GM18867 (cell line): Measurements from ENCODE around the gene NUDT16L1.
"Not testable (repeated sequence)": the region's sequence is repeated elsewhere in the genome, so short reads cannot be mapped to it uniquely, and the experiment has no call there.

ENCODE experiments used
- ATAC-seq: cut with Tn5 transposase; IDR thresholded peaks from one replicate; pipeline ENCODE4 v1.9.1; 2021; ENCODE audit warnings: mild to moderate bottlenecking, moderate library complexity; ENCODE audit not compliant: unreplicated experiment

Gene NUDT16L1

GRCh38 chr16:4713663-4714501 is 20.5 kb downstream of the NUDT16L1 start:
- ATAC-seq, result no peak

GRCh38 chr16:4714996-4715395 is 21.6 kb downstream of the NUDT16L1 start:
- ATAC-seq, result no peak

GRCh38 chr16:4718466-4718865 is 25.1 kb downstream of the NUDT16L1 start:
- no peak for ATAC-seq

GRCh38 chr16:4723071-4723767 is 29.9 kb downstream of the NUDT16L1 start:
- no peak for ATAC-seq

- no peak for ATAC-seq
Measured at GRCh38 chr16:4724661-4725270, 31.4 kb downstream of the NUDT16L1 start.

- ATAC-seq, result no peak
Measured at GRCh38 chr16:4726616-4727015, 33.3 kb downstream of the NUDT16L1 start.

- ATAC-seq, result no peak
Measured at GRCh38 chr16:4728676-4729075, 35.3 kb downstream of the NUDT16L1 start.

- no peak for ATAC-seq
Measured at GRCh38 chr16:4729876-4730275, 36.5 kb downstream of the NUDT16L1 start.

GRCh38 chr16:4733211-4733742 is 39.9 kb downstream of the NUDT16L1 start:
- ATAC-seq, result no peak

GRCh38 chr16:4733747-4734062 is 40.3 kb downstream of the NUDT16L1 start:
- ATAC-seq, result peak; percentile 13

- peak; percentile 77 for ATAC-seq
Measured at GRCh38 chr16:4734063-4734729, 40.8 kb downstream of the NUDT16L1 start, which contains the start of the genes ANKS3 and DNAAF8. Gene ANKS3, minus strand, starts transcription at chr16:4734271. Its CDS starts 4,122 bp downstream, at chr16:4730149. Gene DNAAF8, plus strand, starts transcription at chr16:4734537. Its CDS starts 1,978 bp downstream, at chr16:4736515.

- ATAC-seq, result peak; percentile 62
Measured at GRCh38 chr16:4734730-4735535, 41.6 kb downstream of the NUDT16L1 start.

GRCh38 chr16:4736546-4736945 is 43.2 kb downstream of the NUDT16L1 start:
- no peak for ATAC-seq

GRCh38 chr16:4737545-4737944 is 44.2 kb downstream of the NUDT16L1 start:
- no peak for ATAC-seq

- not testable (repeated sequence) for ATAC-seq
Measured at GRCh38 chr16:4738370-4738769, 45.0 kb downstream of the NUDT16L1 start.

GRCh38 chr16:4743226-4743878 is 50.0 kb downstream of the NUDT16L1 start:
- ATAC-seq, result no peak

- ATAC-seq, result no peak
Measured at GRCh38 chr16:4744555-4745273, 51.4 kb downstream of the NUDT16L1 start.

- ATAC-seq, result no peak
Measured at GRCh38 chr16:4745274-4745569, 51.9 kb downstream of the NUDT16L1 start.
